ENCODE measurements around the gene PAX8.

DNA sequence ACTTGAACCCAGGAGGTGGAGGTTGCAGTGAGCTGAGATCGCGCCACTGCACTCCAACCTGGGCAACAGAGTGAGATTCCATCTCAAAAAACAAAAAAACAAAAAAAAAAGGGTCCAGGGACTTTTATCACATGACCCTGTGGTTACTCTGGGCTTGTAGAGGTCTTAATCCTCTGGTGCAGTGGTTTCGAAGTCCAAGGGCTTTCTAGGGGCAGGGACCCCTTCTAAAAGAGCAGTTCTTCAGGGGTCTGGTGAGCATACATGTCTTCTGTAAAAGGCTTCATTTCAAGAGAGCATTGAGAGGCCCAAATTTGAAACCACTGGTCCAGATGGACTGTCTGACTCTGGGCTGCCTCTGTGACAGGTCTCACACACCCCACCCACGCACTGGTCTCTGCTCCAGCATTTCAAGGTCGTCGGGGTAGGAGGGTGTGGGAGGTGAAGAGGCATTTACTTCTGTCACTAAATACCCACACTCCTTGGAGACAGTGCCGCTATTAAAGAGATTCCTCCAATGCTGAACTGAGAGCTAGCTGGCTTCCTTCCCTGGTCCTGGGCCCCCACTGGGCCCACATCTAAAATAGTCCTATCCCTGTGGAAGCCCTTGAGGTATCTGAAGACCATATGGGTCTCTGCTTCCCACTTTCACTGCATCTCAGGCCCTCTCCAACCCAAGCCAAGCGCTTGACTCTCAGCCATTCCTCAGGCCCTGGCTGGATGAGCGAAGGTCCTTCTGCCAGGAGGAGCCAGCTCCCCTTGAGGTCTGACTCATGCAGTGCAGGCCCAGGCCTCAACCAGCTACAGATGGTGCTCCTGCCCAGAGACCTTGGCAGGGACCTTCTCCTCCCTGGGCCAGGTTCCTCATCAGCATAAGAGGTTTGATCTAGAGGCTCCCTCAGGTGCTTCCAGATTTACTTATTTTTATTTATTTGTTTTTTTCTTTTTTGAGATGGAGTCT is 44.8 kb downstream of the PAX8 start:
- TF ChIP-seq CTCF (IDR thresholded peaks at IDR 0.05) (no peak), EZH2 (IDR thresholded peaks at IDR 0.05; ENCODE audit: borderline replicate concordance, insufficient read depth, low read depth, low read length, poor library complexity, severe bottlenecking) (no peak)
